Left forelimb (tissue), 1 donor: Measurements from ENCODE around the gene CETP.
"Not testable (repeated sequence)": the region's sequence is repeated elsewhere in the genome, so short reads cannot be mapped to it uniquely, and the experiment has no call there.

ENCODE experiments used
- DNase-seq: peaks from one replicate; pipeline ENCODE4 v3.0.0-alpha.2; 2018; ENCODE audit warnings: low spot score

Gene CETP

GRCh38 chr16:56960681-56961281 is 969 bp upstream of the CETP start:
- no peak for DNase-seq

- DNase-seq: no peak
Observed at GRCh38 chr16:56961386-56961785, 364 bp upstream of the CETP start.

- DNase-seq: peak; percentile 80
Observed at GRCh38 chr16:56964243-56965148, 2.7 kb downstream of the CETP start.

GRCh38 chr16:56965149-56966092 is 3.7 kb downstream of the CETP start:
- DNase-seq: no peak

- no peak for DNase-seq
Observed at GRCh38 chr16:56966093-56966475, 4.3 kb downstream of the CETP start.

GRCh38 chr16:56967733-56968132 is 6.0 kb downstream of the CETP start:
- DNase-seq: no peak

GRCh38 chr16:56969769-56970168 is 8.0 kb downstream of the CETP start:
- no peak for DNase-seq

GRCh38 chr16:56970934-56971767 is 9.4 kb downstream of the CETP start:
- DNase-seq: no peak

- no peak for DNase-seq
Observed at GRCh38 chr16:56971768-56972043, 10.0 kb downstream of the CETP start.

GRCh38 chr16:56972403-56973293 is 10.9 kb downstream of the CETP start:
- DNase-seq: no peak

GRCh38 chr16:56973294-56973689 is 11.5 kb downstream of the CETP start:
- DNase-seq: no peak

GRCh38 chr16:56973899-56974298 is 12.1 kb downstream of the CETP start:
- not testable (repeated sequence) for DNase-seq

- no peak for DNase-seq
Observed at GRCh38 chr16:56974549-56975300, 13.0 kb downstream of the CETP start.

GRCh38 chr16:56975714-56976113 is 14.0 kb downstream of the CETP start:
- DNase-seq: no peak

- DNase-seq: no peak
Observed at GRCh38 chr16:56977216-56977615, 15.5 kb downstream of the CETP start.

- DNase-seq: no peak
Observed at GRCh38 chr16:56977823-56978430, 16.2 kb downstream of the CETP start.

GRCh38 chr16:56980201-56980535 is 18.4 kb downstream of the CETP start:
- no peak for DNase-seq

- no peak for DNase-seq
Observed at GRCh38 chr16:56980792-56981724, 19.3 kb downstream of the CETP start.
